ENCODE data around the gene GRIK3.

GRIK3 gene

GRCh38 chr1:36857754-36858153 lies 176.6 kb downstream of the GRIK3 start:
- POLR2A ChIA-PET = no interaction called here
- CTCF ChIA-PET = no interaction called here
- H3K4me3 ChIP-seq (ENCODE audit: low read depth, low read length) = no peak overlapping the region
- TF ChIP-seq CTCF (IDR thresholded peaks at IDR 0.05; ENCODE audit: insufficient read depth, low read length, missing control alignments) = no peak
- DNase-seq (ENCODE audit: low read depth, low spot score) = no peak

GRCh38 chr1:36855699-36856494 lies 178.4 kb downstream of the GRIK3 start:
- CTCF ChIA-PET = no interaction called here
- no peak for TF ChIP-seq CTCF (IDR thresholded peaks at IDR 0.05; ENCODE audit: insufficient read depth, low read length, missing control alignments)
- no peak for DNase-seq (ENCODE audit: low read depth, low spot score)
- POLR2A ChIA-PET = no interaction called here
- no peak overlapping the region for H3K4me3 ChIP-seq (ENCODE audit: low read depth, low read length)

GRCh38 chr1:36853638-36854037 lies 180.7 kb downstream of the GRIK3 start:
- ChIA-PET POLR2A (no interaction called here), CTCF (no interaction called here)
- TF ChIP-seq CTCF (IDR thresholded peaks at IDR 0.05; ENCODE audit: insufficient read depth, low read length, missing control alignments) = no peak
- no peak for DNase-seq (ENCODE audit: low read depth, low spot score)
- H3K4me3 ChIP-seq (ENCODE audit: low read depth, low read length) = no peak overlapping the region

GRCh38 chr1:36852586-36852985 lies 181.7 kb downstream of the GRIK3 start:
- TF ChIP-seq CTCF (IDR thresholded peaks at IDR 0.05; ENCODE audit: insufficient read depth, low read length, missing control alignments) = no peak
- ChIA-PET CTCF (no interaction called here), POLR2A (no interaction called here)
- no peak for DNase-seq (ENCODE audit: low read depth, low spot score)
- no peak overlapping the region for H3K4me3 ChIP-seq (ENCODE audit: low read depth, low read length)

- TF ChIP-seq CTCF (IDR thresholded peaks at IDR 0.05; ENCODE audit: insufficient read depth, low read length, missing control alignments) = no peak
- DNase-seq (ENCODE audit: low read depth, low spot score) = no peak
- POLR2A ChIA-PET = no interaction called here
- no peak overlapping the region for H3K4me3 ChIP-seq (ENCODE audit: low read depth, low read length)
- CTCF ChIA-PET = no interaction called here
These were observed 182.7 kb downstream of the GRIK3 start for GRCh38 chr1:36851595-36851994.

GRCh38 chr1:36851087-36851486 lies 183.2 kb downstream of the GRIK3 start:
- TF ChIP-seq CTCF (IDR thresholded peaks at IDR 0.05; ENCODE audit: insufficient read depth, low read length, missing control alignments) = no peak
- no peak for DNase-seq (ENCODE audit: low read depth, low spot score)
- CTCF ChIA-PET = no interaction called here
- no peak overlapping the region for H3K4me3 ChIP-seq (ENCODE audit: low read depth, low read length)
- POLR2A ChIA-PET = no interaction called here
